ENCODE data around the gene LRRC74B. TPM values are rescaled to one million over a fixed set of nuclear protein-coding genes. Genes with fewer than 3 reads are reported as not detected.
"Not testable (repeated sequence)": the region's sequence is repeated elsewhere in the genome, so short reads cannot be mapped to it uniquely, and the experiment has no call there.

Gene LRRC74B
- polyA plus RNA-seq, 1 experiment: not detected

- CTCF ChIA-PET: interaction anchor here (0.5 kb wide), 1 partner anchor 168 kb away, joined by 3 read pairs; no protein-coding TSS in a partner anchor
- POLR2A ChIA-PET: no interaction called here
- H3K9me3 ChIP-seq (ENCODE audit: control insufficient read depth, insufficient read depth, low read length): no peaks in the 10 kb centered on the region
- no peak overlapping the region for H3K4me3 ChIP-seq (ENCODE audit: low read depth, low read length)
- H3K27ac ChIP-seq (ENCODE audit: low read depth, low read length): no peak overlapping the region
- no peak for DNase-seq (ENCODE audit: low read depth, low spot score)
- no peak for TF ChIP-seq CTCF (IDR thresholded peaks at IDR 0.05; ENCODE audit: low read depth, low read length)
- H3K27me3 ChIP-seq (ENCODE audit: control insufficient read depth, insufficient read depth, low read length): peaks cover 12% of the 10 kb centered on the region
Measured at GRCh38 chr22:21052715-21053459, 7.1 kb downstream of the LRRC74B start.

- CTCF ChIA-PET: no interaction called here
- H3K9me3 ChIP-seq (ENCODE audit: control insufficient read depth, insufficient read depth, low read length): no peaks in the 10 kb centered on the region
- DNase-seq (ENCODE audit: low read depth, low spot score): no peak
- peaks cover 12% of the 10 kb centered on the region for H3K27me3 ChIP-seq (ENCODE audit: control insufficient read depth, insufficient read depth, low read length)
- H3K27ac ChIP-seq (ENCODE audit: low read depth, low read length): no peak overlapping the region
- POLR2A ChIA-PET: no interaction called here
- no peak overlapping the region for H3K4me3 ChIP-seq (ENCODE audit: low read depth, low read length)
- TF ChIP-seq CTCF (IDR thresholded peaks at IDR 0.05; ENCODE audit: low read depth, low read length): no peak
Measured at GRCh38 chr22:21054046-21054713, 8.4 kb downstream of the LRRC74B start.

- ChIA-PET CTCF (no interaction called here), POLR2A (no interaction called here)
- Histone ChIP-seq H3K4me3 (ENCODE audit: low read depth, low read length) (no peak overlapping the region), H3K9me3 (ENCODE audit: control insufficient read depth, insufficient read depth, low read length) (no peaks in the 10 kb centered on the region), H3K27ac (ENCODE audit: low read depth, low read length) (no peak overlapping the region), H3K27me3 (ENCODE audit: control insufficient read depth, insufficient read depth, low read length) (peaks cover 12% of the 10 kb centered on the region)
- TF ChIP-seq CTCF (IDR thresholded peaks at IDR 0.05; ENCODE audit: low read depth, low read length): no peak
- DNase-seq (ENCODE audit: low read depth, low spot score): no peak
Measured at GRCh38 chr22:21054714-21055563, 9.2 kb downstream of the LRRC74B start.

- Histone ChIP-seq H3K27ac (ENCODE audit: low read depth, low read length) (no peak overlapping the region), H3K9me3 (ENCODE audit: control insufficient read depth, insufficient read depth, low read length) (no peaks in the 10 kb centered on the region), H3K4me3 (ENCODE audit: low read depth, low read length) (no peak overlapping the region), H3K27me3 (ENCODE audit: control insufficient read depth, insufficient read depth, low read length) (peaks cover 12% of the 10 kb centered on the region)
- no peak for TF ChIP-seq CTCF (IDR thresholded peaks at IDR 0.05; ENCODE audit: low read depth, low read length)
- no peak for DNase-seq (ENCODE audit: low read depth, low spot score)
- ChIA-PET POLR2A (no interaction called here), CTCF (no interaction called here)
Measured at GRCh38 chr22:21055564-21055834, 9.8 kb downstream of the LRRC74B start.

- POLR2A ChIA-PET: no interaction called here
Measured at GRCh38 chr22:21055880-21056319, 10.2 kb downstream of the LRRC74B start.

GRCh38 chr22:21060363-21060762, 14.6 kb downstream of the LRRC74B start:
- H3K27me3 ChIP-seq (ENCODE audit: control insufficient read depth, insufficient read depth, low read length); CTCF ChIA-PET; POLR2A ChIA-PET; H3K27ac ChIP-seq (ENCODE audit: low read depth, low read length); DNase-seq (ENCODE audit: low read depth, low spot score); H3K9me3 ChIP-seq (ENCODE audit: control insufficient read depth, insufficient read depth, low read length); H3K4me3 ChIP-seq (ENCODE audit: low read depth, low read length): not testable (repeated sequence)

More at GRCh38 chr22:21055880-21056319, 10.2 kb downstream of the LRRC74B start:
- CTCF ChIA-PET: no interaction called here
- DNase-seq (ENCODE audit: low read depth, low spot score): no peak
- no peak overlapping the region for H3K4me3 ChIP-seq (ENCODE audit: low read depth, low read length)
- TF ChIP-seq CTCF (IDR thresholded peaks at IDR 0.05; ENCODE audit: low read depth, low read length): no peak
- no peaks in the 10 kb centered on the region for H3K9me3 ChIP-seq (ENCODE audit: control insufficient read depth, insufficient read depth, low read length)
- H3K27me3 ChIP-seq (ENCODE audit: control insufficient read depth, insufficient read depth, low read length): peaks cover 12% of the 10 kb centered on the region
- no peak overlapping the region for H3K27ac ChIP-seq (ENCODE audit: low read depth, low read length)

Data from AG04450 (cell line).